Measurements from ENCODE around the gene TFEC. TPM values are rescaled to one million over a fixed set of nuclear protein-coding genes. Genes with fewer than 3 reads are reported as not detected.

Gene TFEC
- total and polyA plus RNA-seq, 2 experiments from 2014 or later: not detected

- TF ChIP-seq EZH2 (IDR thresholded peaks at IDR 0.05; ENCODE audit: low read depth, unreplicated experiment) (no peak), EZH2phosphoT487 (IDR thresholded peaks at IDR 0.05; ENCODE audit: unreplicated experiment) (no peak)
Measured at GRCh38 chr7:115924411-115924810, 106.2 kb downstream of the TFEC start (continued).

GRCh38 chr7:115920367-115920766 lies 110.2 kb downstream of the TFEC start:
- Histone ChIP-seq H3K4me1 (ENCODE audit: insufficient read depth) (no peaks in the 10 kb centered on the region), H3F3A (replicated peaks; ENCODE audit: low read depth) (no peaks in the 10 kb centered on the region), H2AFZ (no peak overlapping the region), H3K4me2 (no peak overlapping the region), H3K9me2 (ENCODE audit: insufficient read depth) (no peaks in the 10 kb centered on the region), H3K4me3 (no peak overlapping the region), H3K27ac (ENCODE audit: low read depth) (no peak overlapping the region), H3K27me3 (ENCODE audit: insufficient read depth) (no peaks in the 10 kb centered on the region), H3K36me3 (ENCODE audit: insufficient read depth) (no peaks in the 10 kb centered on the region), H4K20me1 (replicated peaks; ENCODE audit: insufficient read depth) (no peaks in the 10 kb centered on the region), H3K79me2 (replicated peaks; ENCODE audit: insufficient read depth) (no peaks in the 10 kb centered on the region)
- TF ChIP-seq CREB1 (CRISPR knock-in tag; IDR thresholded peaks at IDR 0.05; ENCODE audit: low read depth) (no peak), REST (IDR thresholded peaks at IDR 0.05; ENCODE audit: unreplicated experiment) (no peak), CTCF (conservative IDR thresholded peaks at IDR 0.05; ENCODE audit: low read depth in 2 of 2) (no peak), JUNB (IDR thresholded peaks at IDR 0.05; ENCODE audit: unreplicated experiment) (no peak), ZNF462 (CRISPR knock-in tag; IDR thresholded peaks at IDR 0.05) (no peak), EZH2phosphoT487 (IDR thresholded peaks at IDR 0.05; ENCODE audit: unreplicated experiment) (no peak), POLR2AphosphoS5 (IDR thresholded peaks at IDR 0.05; ENCODE audit: low read depth) (no peak), NANOG (IDR thresholded peaks at IDR 0.05; ENCODE audit: borderline replicate concordance) (no peak), STAT1 (IDR thresholded peaks at IDR 0.05; ENCODE audit: unreplicated experiment) (no peak), ETS1 (IDR thresholded peaks at IDR 0.05) (no peak), EZH2 (IDR thresholded peaks at IDR 0.05; ENCODE audit: low read depth, unreplicated experiment) (no peak), ZNF331 (CRISPR knock-in tag; IDR thresholded peaks at IDR 0.05; ENCODE audit: low read depth) (no peak), ZNF114 (CRISPR knock-in tag; IDR thresholded peaks at IDR 0.05) (no peak)
- ATAC-seq (no peak), DNase-seq (ENCODE audit: low spot score) (no peak)
- Mint-ChIP-seq H3K9me3 (no peaks in the 10 kb centered on the region), H3K27me3 (ENCODE audit: insufficient read depth, low read depth, poor library complexity) (no peaks in the 10 kb centered on the region), H3K36me3 (ENCODE audit: low read depth) (no peaks in the 10 kb centered on the region), H3K27ac (no peak overlapping the region), H3K4me1 (peaks cover 3% of the 10 kb centered on the region; the same call in 1 of the 3 replicates), H3K4me3 (no peak overlapping the region)

Data from GM23338 (cell line).